Measurements from ENCODE around the gene NPNT.

The NPNT gene

DNA sequence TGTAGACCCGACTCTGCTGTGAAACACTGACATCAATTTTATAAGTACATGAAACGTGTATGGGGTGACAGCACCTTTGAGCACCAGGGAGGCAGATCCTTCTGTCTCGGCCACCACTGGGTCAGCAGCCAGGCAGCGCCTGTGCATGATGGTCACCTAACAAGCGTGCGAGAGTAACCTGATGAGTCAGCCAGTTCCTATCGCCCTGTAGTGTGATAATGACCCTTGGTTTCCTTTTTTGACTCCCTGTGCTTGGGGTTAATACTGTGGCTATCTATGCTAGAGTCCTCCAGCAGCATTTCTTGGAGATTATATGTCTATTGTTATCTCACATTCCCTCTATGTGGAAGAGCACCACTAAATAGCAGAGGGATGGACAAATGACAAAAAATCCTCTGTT is 101.6 kb downstream of the NPNT start:
- TF ChIP-seq, protein P1, sequence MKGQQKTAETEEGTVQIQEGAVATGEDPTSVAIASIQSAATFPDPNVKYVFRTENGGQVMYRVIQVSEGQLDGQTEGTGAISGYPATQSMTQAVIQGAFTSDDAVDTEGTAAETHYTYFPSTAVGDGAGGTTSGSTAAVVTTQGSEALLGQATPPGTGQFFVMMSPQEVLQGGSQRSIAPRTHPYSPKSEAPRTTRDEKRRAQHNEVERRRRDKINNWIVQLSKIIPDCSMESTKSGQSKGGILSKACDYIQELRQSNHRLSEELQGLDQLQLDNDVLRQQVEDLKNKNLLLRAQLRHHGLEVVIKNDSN (IDR thresholded peaks at IDR 0.05) = no peak
- TF ChIP-seq FOXM1 (IDR thresholded peaks at IDR 0.05; ENCODE audit: borderline replicate concordance, low read depth) (no peak), CREB1 (IDR thresholded peaks at IDR 0.05; ENCODE audit: low read depth) (no peak), CEBPB (IDR thresholded peaks at IDR 0.05) (no peak), EP300 (IDR thresholded peaks at IDR 0.05; ENCODE audit: borderline replicate concordance) (no peak), RAD21 (IDR thresholded peaks at IDR 0.05; ENCODE audit: low read depth) (no peak), EGR1 (IDR thresholded peaks at IDR 0.05) (no peak)
- TF ChIP-seq, protein P2, sequence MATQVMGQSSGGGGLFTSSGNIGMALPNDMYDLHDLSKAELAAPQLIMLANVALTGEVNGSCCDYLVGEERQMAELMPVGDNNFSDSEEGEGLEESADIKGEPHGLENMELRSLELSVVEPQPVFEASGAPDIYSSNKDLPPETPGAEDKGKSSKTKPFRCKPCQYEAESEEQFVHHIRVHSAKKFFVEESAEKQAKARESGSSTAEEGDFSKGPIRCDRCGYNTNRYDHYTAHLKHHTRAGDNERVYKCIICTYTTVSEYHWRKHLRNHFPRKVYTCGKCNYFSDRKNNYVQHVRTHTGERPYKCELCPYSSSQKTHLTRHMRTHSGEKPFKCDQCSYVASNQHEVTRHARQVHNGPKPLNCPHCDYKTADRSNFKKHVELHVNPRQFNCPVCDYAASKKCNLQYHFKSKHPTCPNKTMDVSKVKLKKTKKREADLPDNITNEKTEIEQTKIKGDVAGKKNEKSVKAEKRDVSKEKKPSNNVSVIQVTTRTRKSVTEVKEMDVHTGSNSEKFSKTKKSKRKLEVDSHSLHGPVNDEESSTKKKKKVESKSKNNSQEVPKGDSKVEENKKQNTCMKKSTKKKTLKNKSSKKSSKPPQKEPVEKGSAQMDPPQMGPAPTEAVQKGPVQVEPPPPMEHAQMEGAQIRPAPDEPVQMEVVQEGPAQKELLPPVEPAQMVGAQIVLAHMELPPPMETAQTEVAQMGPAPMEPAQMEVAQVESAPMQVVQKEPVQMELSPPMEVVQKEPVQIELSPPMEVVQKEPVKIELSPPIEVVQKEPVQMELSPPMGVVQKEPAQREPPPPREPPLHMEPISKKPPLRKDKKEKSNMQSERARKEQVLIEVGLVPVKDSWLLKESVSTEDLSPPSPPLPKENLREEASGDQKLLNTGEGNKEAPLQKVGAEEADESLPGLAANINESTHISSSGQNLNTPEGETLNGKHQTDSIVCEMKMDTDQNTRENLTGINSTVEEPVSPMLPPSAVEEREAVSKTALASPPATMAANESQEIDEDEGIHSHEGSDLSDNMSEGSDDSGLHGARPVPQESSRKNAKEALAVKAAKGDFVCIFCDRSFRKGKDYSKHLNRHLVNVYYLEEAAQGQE (IDR thresholded peaks at IDR 0.05; ENCODE audit: low read depth) = no peak

DNA sequence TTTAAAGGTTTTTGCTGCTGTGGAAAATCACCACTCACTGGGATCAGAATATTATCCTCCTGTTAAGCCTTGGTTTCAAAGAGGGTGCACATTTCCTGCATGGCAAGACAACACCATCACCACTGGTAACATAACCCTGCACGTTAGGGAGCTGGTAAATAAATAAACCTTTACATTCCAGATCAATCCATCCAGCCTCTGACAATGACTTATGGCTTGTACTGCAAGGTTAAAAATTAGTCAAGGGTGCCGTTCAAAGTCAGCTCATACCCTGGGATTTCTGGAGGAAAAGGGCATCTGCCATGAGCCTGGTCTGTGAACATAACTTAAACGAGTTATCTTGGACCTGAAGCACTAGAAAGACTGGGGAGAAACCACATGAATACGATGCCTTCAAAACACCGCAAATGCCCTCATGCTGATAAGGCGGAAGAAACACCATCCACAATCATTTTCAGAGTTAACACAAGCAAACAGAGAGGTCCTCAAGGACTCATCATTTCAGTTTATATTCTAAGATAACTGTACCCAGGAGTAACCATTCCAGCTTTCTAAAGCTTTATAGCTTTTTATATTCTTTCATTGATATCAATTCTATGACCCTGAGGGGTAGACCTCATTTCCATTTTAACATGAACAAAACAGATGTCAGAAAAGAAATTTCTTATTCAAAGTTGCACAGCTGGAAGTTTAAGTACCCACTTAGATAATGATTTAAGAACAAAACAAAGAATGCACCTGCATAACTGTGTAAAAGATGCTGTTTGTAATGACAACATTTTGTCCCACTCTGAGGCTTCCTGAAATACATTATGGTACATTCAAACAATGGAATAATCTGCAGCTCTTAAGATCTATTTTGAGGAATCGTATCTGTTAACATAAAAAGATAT is 103.1 kb downstream of the NPNT start:
- TF ChIP-seq YY1 (IDR thresholded peaks at IDR 0.05; ENCODE audit: low read depth) (no peak), CREB1 (IDR thresholded peaks at IDR 0.05; ENCODE audit: low read depth) (no peak), CEBPB (IDR thresholded peaks at IDR 0.05) (no peak), TCF12 (IDR thresholded peaks at IDR 0.05; ENCODE audit: low read depth) (no peak)
- TF ChIP-seq, protein P2 (IDR thresholded peaks at IDR 0.05; ENCODE audit: low read depth) = no peak
- TF ChIP-seq, protein P3, sequence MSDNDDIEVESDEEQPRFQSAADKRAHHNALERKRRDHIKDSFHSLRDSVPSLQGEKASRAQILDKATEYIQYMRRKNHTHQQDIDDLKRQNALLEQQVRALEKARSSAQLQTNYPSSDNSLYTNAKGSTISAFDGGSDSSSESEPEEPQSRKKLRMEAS (IDR thresholded peaks at IDR 0.05) = no peak

DNA sequence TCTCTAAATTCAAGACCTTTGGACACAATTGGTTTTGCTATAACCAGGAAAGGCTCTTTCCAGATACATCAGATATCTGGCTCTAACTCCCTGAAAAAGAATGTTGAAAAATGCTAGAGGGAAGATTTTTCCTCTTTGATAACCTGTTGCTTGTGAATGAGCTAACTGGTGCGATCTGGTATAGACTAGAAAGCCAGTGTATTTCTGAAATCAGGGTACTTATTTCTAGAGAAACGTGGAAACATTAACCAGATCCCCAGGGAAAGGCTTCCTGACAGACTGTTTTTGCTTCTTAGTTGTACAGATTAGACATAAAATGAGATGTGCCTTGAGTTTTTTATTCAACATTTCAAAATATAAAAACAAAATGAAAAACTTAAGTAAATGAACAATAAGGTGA is 107.7 kb downstream of the NPNT start:
- TF ChIP-seq YY1 (IDR thresholded peaks at IDR 0.05; ENCODE audit: low read depth) = no peak
- TF ChIP-seq, protein P1 (IDR thresholded peaks at IDR 0.05) = no peak
- TF ChIP-seq ZBTB7A (IDR thresholded peaks at IDR 0.05; ENCODE audit: low read depth) = no peak
- no peak for TF ChIP-seq CREB1 (IDR thresholded peaks at IDR 0.05; ENCODE audit: low read depth)
- no peak for TF ChIP-seq TAF1 (IDR thresholded peaks at IDR 0.05; ENCODE audit: low read depth)
- TF ChIP-seq CEBPB (IDR thresholded peaks at IDR 0.05) = no peak
- TF ChIP-seq FOXM1 (IDR thresholded peaks at IDR 0.05; ENCODE audit: borderline replicate concordance, low read depth) = no peak
- TF ChIP-seq TCF12 (IDR thresholded peaks at IDR 0.05; ENCODE audit: low read depth) = no peak

DNA sequence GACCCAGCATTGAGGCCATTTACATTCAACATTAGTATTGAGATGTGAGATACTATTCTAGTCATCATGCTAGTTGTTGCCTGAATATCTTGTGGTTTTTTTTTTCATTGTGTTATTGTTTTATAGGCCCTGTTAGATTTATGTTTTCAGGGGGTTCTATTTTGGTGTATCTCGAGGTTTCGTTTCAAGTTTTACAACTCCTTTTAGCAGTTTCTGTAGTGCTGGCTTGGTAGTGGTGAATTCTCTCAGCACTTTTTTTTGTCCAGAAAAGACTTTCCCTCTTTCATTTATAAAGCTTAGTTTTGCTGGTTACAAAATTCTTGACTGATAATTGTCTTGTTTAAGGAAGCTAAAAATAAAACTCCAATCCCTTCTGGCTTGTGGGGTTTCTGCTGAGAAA is 115.5 kb downstream of the NPNT start:
- TF ChIP-seq TCF12 (IDR thresholded peaks at IDR 0.05; ENCODE audit: low read depth) (no peak), EP300 (IDR thresholded peaks at IDR 0.05; ENCODE audit: borderline replicate concordance) (no peak), EGR1 (IDR thresholded peaks at IDR 0.05) (no peak), CREB1 (IDR thresholded peaks at IDR 0.05; ENCODE audit: low read depth) (no peak), TAF1 (IDR thresholded peaks at IDR 0.05; ENCODE audit: low read depth) (no peak), YY1 (IDR thresholded peaks at IDR 0.05; ENCODE audit: low read depth) (no peak), CEBPB (IDR thresholded peaks at IDR 0.05) (no peak), ZBTB7A (IDR thresholded peaks at IDR 0.05; ENCODE audit: low read depth) (no peak), TEAD4 (IDR thresholded peaks at IDR 0.05) (no peak), FOXM1 (IDR thresholded peaks at IDR 0.05; ENCODE audit: borderline replicate concordance, low read depth) (no peak), RAD21 (IDR thresholded peaks at IDR 0.05; ENCODE audit: low read depth) (no peak), NFIC (IDR thresholded peaks at IDR 0.05) (no peak)
- TF ChIP-seq, protein P2 (IDR thresholded peaks at IDR 0.05; ENCODE audit: low read depth) = no peak
- TF ChIP-seq, protein P3 (IDR thresholded peaks at IDR 0.05) = no peak
- TF ChIP-seq, protein P1 (IDR thresholded peaks at IDR 0.05) = no peak

Measured in Ishikawa (cell line).